H7 (cell line): ENCODE results near the gene GRIK3. TPM values are rescaled to one million over a fixed set of nuclear protein-coding genes. Genes with fewer than 3 reads are reported as not detected.

Experiments
- DNase-seq: peaks from one replicate; pipeline ENCODE4 v3.0.0; 2012
- H3K27me3 ChIP-seq: 2 replicates; pipeline ENCODE4 v1.6.0; 2011; ENCODE audit warnings: mild to moderate bottlenecking, low read length; ENCODE audit not compliant: control insufficient read depth, insufficient read depth
- H3K36me3 ChIP-seq: replicated peaks from 2 replicates; pipeline ENCODE4 v1.5.1; 2011; ENCODE audit warnings: low read length; ENCODE audit not compliant: control insufficient read depth, insufficient read depth
- H3K4me3 ChIP-seq: 2 replicates; pipeline ENCODE4 v1.5.1; 2011; ENCODE audit warnings: low read depth, mild to moderate bottlenecking, control low read depth, low read length, moderate library complexity; ENCODE audit not compliant: insufficient read depth
- total RNA-seq: library from RNA; depleted of rRNA; stranded (reverse); fragments of >200 nt; shearing (Covaris generic); gene quantifications from 2 replicates; pipeline ENCODE4 v1.2.3, GENCODE V29; 2014

GRIK3 gene
- total RNA-seq, 1 experiment from 2014 or later, result 8.2 TPM

DNA sequence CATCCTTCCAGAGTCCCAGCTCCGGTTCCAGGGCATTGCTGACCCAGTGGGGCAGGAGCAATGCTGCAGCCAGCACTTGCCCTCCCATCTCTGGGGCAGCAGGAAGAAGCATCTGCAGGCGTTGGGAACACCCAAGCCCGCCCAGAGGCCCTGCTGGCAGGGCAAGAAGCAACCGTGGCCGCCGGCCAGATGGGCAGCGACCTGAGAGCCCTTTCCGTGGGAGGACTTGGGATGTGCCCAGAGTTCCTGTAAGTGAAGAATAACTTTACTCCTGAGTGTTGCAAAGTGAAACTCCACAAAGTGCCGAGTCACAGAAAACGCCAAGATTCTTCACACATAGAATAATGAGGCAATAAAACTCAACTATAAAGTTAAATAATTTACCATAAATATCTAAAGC, 46.0 kb downstream of the GRIK3 start:
- no peak overlapping the region for H3K4me3 ChIP-seq
- no peaks in the 10 kb centered on the region for H3K27me3 ChIP-seq
- H3K36me3 ChIP-seq, result no peaks in the 10 kb centered on the region
- DNase-seq, result no peak

DNA sequence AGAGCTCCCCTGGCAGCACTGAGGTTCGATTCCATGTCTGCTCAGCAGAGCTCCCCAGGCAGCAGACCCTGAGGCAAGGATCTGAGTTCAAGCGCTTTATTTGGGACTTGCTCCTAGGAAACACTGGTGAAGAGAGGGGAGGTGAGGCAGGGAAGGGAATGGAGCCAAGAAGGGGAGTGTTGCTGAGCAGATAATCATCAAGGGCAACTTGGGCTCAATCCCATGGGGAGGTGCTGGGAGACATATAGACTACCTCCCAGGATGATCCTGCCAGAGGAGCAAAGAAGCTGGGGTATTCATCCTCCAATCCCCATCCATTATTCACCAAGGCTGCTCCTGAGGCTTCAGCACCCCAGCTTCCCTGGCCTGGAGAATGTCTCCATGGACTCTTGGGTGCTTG, 47.0 kb downstream of the GRIK3 start:
- no peak overlapping the region for H3K4me3 ChIP-seq
- DNase-seq, result no peak
- no peaks in the 10 kb centered on the region for H3K27me3 ChIP-seq
- no peaks in the 10 kb centered on the region for H3K36me3 ChIP-seq

GRCh38 chr1:36986241-36986985, 47.9 kb downstream of the GRIK3 start:
- Histone ChIP-seq H3K4me3 (no peak overlapping the region), H3K36me3 (no peaks in the 10 kb centered on the region), H3K27me3 (no peaks in the 10 kb centered on the region; the same call in none of the 2 replicates)
- DNase-seq, result no peak

- no peaks in the 10 kb centered on the region; the same call in none of the 2 replicates for H3K27me3 ChIP-seq
- no peak overlapping the region for H3K4me3 ChIP-seq
- DNase-seq, result no peak
- no peaks in the 10 kb centered on the region for H3K36me3 ChIP-seq
Observed at GRCh38 chr1:36984675-36985074, 49.6 kb downstream of the GRIK3 start.

GRCh38 chr1:36984026-36984425, 50.3 kb downstream of the GRIK3 start:
- no peaks in the 10 kb centered on the region for H3K36me3 ChIP-seq
- no peaks in the 10 kb centered on the region; the same call in none of the 2 replicates for H3K27me3 ChIP-seq
- DNase-seq, result no peak
- no peak overlapping the region for H3K4me3 ChIP-seq

DNA sequence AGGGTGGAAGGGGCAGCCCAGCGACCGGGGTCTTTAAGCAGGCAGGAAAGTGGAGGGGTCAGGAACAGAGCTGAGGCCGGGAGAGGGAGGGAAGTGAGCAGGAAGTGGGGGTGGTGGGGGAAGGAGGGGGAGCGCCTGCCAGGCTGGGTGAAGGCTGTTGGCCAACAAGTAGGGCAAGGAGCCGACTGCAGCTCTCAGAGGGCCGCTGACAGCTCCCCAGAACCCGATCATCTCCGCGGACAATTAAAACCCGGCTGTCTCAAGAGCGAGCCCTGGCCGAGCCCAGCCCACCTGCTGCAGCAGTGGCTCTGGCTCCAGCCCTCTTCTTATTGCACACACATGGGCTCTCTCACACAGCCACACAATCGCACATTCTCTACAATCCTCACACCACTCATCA, 51.6 kb downstream of the GRIK3 start:
- no peak overlapping the region for H3K4me3 ChIP-seq
- no peaks in the 10 kb centered on the region; the same call in none of the 2 replicates for H3K27me3 ChIP-seq
- H3K36me3 ChIP-seq, result no peaks in the 10 kb centered on the region
- peak; percentile 66 for DNase-seq

DNA sequence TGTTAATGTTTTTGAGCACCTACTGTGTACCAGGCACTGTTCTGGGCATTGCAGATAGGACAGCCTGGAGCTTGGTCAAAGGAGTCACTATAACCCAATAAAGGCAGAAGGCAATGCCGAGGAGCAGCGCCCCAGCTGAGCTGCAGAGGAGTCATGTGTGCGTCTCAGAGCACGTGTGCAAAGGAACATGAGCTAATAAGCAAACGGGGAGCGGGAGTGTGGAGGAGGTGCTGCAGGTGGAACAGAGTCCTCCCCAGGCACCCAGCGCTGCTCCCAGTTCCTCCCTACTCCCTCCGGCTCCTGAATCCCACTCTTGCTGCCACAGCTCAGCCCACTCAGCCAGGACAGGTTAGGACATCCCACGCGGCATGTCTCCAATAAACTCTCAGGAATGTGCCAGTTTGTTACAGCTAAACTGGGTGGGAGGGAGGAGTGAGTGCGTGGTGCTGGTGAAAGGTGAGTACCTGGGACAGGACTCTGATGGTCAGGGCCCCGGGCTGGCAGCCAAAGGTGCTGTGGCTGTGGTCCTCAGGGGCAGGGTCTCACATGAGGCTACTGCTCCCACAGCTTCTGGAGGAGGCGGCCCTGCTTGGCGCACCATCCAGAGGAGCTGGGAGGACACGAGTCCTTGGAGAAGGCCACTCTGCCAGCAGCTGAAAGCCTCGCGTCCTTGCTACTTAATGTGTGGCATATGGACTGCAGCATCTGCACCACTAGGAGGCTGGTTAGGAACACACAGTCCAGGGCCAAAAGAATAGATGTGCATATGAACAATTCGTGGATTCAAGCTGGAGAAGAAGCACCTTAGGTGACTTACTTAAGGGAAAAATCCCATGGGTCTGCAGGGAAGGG, 52.3 kb downstream of the GRIK3 start:
- no peak overlapping the region for H3K4me3 ChIP-seq
- no peaks in the 10 kb centered on the region; the same call in none of the 2 replicates for H3K27me3 ChIP-seq
- H3K36me3 ChIP-seq, result no peaks in the 10 kb centered on the region
- no peak for DNase-seq

GRCh38 chr1:36981126-36981525, 53.2 kb downstream of the GRIK3 start:
- no peak for DNase-seq
- no peaks in the 10 kb centered on the region; the same call in none of the 2 replicates for H3K27me3 ChIP-seq
- H3K36me3 ChIP-seq, result no peaks in the 10 kb centered on the region
- no peak overlapping the region for H3K4me3 ChIP-seq

DNA sequence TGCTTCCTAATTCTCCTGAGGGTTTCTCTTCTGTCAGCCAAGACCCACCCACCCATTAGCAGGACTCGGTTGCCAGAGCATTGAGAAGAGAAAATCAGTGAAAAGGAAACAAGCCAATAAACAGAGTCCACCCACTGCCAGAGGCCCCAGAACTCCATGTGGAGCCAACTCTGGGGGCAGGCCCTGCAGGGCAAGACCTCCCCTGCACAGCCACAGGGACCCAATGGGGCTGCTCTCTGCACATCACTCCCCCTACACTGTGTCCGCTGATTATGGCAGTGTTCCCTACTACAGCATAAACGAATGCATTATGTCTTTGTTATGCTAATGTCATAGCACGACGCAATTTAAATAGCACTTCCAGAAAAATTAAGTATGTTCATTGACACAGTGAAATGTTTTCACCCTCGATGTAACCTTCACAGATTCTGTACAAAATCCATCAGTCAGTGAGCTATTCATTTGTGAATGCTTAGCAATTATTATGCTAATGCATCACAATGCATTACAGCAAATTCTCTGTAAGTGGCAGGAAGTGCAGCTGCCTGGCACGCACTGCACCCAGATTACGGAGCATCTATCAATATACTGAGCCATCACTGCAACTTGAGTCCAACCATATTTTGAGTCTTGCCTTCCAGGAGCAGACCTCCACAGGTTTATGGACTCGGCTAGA, 56.4 kb downstream of the GRIK3 start:
- Histone ChIP-seq H3K36me3 (no peaks in the 10 kb centered on the region), H3K27me3 (no peaks in the 10 kb centered on the region; the same call in none of the 2 replicates), H3K4me3 (no peak overlapping the region)
- DNase-seq, result no peak

GRCh38 chr1:36975642-36976041, 58.7 kb downstream of the GRIK3 start:
- H3K27me3 ChIP-seq, result no peaks in the 10 kb centered on the region
- DNase-seq, result peak; percentile 36
- no peak overlapping the region for H3K4me3 ChIP-seq
- H3K36me3 ChIP-seq, result no peaks in the 10 kb centered on the region

DNA sequence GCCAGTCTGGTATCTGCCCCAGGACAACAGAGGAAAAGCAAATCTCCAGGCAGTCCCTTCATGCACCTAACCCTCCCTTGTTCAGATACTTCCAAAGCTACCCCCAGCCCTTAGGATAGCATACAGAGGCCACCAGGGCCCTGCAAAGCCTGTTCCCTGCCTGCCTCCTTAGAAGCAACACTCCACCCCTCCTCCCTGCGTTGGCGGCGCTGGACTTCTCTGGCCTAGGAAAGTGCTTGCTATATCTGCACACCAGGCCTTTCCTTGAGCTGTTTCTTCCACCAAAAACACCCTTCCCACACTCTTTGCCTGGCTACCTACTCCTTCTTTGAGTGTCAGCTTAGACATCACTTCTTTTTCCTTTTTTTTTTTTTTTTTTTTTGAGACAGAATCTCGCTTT, 61.3 kb downstream of the GRIK3 start:
- Histone ChIP-seq H3K36me3 (no peaks in the 10 kb centered on the region), H3K4me3 (no peak overlapping the region), H3K27me3 (no peaks in the 10 kb centered on the region)
- DNase-seq, result no peak

GRCh38 chr1:36971852-36972618, 62.3 kb downstream of the GRIK3 start:
- no peaks in the 10 kb centered on the region for H3K27me3 ChIP-seq
- H3K36me3 ChIP-seq, result no peaks in the 10 kb centered on the region
- no peak for DNase-seq
- H3K4me3 ChIP-seq, result no peak overlapping the region

- no peaks in the 10 kb centered on the region for H3K36me3 ChIP-seq
- no peak for DNase-seq
- H3K4me3 ChIP-seq, result no peak overlapping the region
- no peaks in the 10 kb centered on the region for H3K27me3 ChIP-seq
Observed at GRCh38 chr1:36968730-36969129, 65.6 kb downstream of the GRIK3 start.

DNA sequence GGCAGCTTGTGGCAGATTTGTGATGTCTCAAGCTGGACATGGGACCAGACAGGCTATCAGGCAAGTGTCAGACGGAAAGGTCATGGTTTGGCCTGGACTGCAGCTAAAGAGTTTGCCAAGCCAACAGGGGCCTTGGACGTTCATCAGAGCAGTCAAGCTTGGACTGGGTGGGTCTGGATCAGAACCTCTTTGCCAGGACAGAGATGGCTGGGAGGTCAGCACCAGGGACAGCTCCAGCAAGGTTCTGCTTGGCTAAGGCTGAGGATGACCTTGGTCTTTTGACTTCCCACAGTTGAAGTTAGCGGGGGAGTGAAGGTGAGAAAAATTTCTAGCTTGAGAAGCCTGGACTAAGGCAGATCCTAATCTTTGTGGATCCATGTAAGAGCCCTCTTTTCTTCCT, 68.1 kb downstream of the GRIK3 start:
- peak; percentile 74 for DNase-seq

More for the DNA sequence above, 68.1 kb downstream of the GRIK3 start:
- Histone ChIP-seq H3K36me3 (no peaks in the 10 kb centered on the region), H3K4me3 (no peak overlapping the region), H3K27me3 (no peaks in the 10 kb centered on the region; the same call in 1 of the 2 replicates)
